ENCODE data around the gene GPS1.

The GPS1 gene

DNA sequence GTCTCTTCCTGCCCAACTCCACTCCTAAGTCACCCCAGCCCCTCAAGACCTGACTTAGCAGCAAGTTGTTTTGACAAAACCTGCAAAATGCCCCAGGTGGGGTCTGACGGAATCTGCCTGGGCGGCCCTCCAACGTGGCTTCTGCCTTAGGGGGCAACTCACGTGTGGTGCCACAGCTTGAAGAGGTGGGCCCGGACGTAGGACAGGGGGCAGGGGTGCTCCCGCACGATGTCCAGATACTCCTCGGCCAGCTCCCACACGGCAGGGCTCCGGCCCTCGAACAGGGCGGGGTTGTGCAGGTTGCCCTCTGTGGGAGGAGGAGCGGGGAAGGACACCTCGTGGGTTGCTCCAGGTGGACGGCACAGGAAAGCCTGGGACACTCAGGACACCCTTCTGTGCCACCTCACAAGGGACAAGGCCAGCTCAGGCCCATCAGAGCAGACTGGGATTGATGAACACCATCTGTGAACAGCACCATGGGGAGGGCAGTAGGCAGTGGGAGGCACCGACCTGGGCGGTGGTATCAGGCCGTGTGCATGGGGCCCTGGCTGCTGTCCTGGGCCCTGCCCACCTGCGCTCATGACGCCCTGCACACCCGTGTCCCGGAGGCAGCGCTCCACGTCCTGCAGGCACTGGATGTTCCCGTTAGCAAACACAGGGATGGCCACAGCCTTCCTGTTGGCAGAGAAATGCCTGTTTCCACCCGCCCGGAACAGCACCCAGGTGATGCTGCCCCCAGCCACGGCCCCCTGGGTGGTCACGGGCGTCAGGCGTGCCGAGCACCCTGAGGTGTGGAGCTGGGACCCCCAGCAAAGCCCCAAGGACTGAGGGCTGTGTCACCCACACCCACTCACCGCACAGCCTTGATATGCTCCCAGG lies 9.6 kb downstream of the GPS1 start:
- no peak for DNase-seq (ENCODE audit: low read depth)
- TF ChIP-seq, protein P1, sequence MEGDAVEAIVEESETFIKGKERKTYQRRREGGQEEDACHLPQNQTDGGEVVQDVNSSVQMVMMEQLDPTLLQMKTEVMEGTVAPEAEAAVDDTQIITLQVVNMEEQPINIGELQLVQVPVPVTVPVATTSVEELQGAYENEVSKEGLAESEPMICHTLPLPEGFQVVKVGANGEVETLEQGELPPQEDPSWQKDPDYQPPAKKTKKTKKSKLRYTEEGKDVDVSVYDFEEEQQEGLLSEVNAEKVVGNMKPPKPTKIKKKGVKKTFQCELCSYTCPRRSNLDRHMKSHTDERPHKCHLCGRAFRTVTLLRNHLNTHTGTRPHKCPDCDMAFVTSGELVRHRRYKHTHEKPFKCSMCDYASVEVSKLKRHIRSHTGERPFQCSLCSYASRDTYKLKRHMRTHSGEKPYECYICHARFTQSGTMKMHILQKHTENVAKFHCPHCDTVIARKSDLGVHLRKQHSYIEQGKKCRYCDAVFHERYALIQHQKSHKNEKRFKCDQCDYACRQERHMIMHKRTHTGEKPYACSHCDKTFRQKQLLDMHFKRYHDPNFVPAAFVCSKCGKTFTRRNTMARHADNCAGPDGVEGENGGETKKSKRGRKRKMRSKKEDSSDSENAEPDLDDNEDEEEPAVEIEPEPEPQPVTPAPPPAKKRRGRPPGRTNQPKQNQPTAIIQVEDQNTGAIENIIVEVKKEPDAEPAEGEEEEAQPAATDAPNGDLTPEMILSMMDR (IDR thresholded peaks at IDR 0.05; ENCODE audit: low read depth, low read length, missing control alignments): no peak

GRCh38 chr17:82062076-82062983 lies 10.6 kb downstream of the GPS1 start:
- no peak overlapping the region for H3K4me3 ChIP-seq (ENCODE audit: low read depth, low read length)
- no peak for DNase-seq (ENCODE audit: low read depth)
- TF ChIP-seq, protein P1 (IDR thresholded peaks at IDR 0.05; ENCODE audit: low read depth, low read length, missing control alignments): no peak

More for the DNA sequence above, 9.6 kb downstream of the GPS1 start:
- H3K4me3 ChIP-seq (ENCODE audit: low read depth, low read length): no peak overlapping the region

- TF ChIP-seq, protein P1 (IDR thresholded peaks at IDR 0.05; ENCODE audit: low read depth, low read length, missing control alignments): no peak
- no peak for DNase-seq (ENCODE audit: low read depth)
- H3K4me3 ChIP-seq (ENCODE audit: low read depth, low read length): no peak overlapping the region
Observed at GRCh38 chr17:82062984-82063368, 11.3 kb downstream of the GPS1 start.

DNA sequence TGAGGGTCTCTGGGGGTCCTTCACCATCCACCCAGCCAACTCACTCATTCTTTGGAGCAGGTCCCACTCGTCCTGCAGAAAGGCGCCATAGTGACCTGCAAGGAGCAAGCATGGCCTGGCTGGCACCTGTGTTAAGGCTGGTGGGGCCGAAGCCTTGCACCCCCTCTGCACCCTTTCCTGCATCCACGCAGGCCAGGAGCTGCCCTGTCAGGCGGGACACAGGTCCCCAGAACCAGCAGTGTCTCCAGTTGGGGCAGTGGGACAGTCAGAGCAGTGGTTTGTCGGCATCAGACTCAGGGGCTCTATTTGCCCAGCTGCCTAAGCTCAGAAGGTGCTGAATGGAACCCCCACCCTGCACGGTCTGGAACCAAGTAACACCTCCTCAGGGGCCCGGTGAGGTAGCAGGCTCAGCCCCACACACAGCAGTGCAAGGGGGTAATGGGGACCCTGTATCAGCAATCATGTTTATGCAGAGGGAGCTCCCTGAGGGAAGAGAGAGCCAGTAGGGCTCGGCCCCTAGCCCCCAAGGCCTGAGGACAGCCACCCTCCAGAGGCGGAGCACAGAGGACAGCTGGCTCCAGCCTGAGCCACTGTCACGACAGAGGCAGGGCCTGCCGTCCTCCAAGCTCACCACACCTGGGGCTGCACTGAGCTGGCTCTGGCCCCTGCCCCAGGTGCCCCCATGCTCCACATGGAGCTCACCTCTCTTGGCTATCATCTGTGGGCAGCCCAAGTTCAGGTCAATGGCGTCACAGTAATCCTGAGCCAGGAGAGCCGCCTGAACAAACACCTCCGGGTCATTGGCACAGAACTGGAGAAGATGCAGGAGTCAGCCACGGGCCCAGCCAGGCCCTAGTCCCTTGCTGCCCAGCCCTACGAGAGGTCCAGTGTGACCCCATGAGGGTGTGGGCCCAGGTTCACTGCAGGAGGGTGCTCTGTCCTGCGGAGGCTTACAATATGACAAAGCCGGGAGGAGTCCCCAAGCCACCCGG lies 12.0 kb downstream of the GPS1 start:
- TF ChIP-seq, protein P1 (IDR thresholded peaks at IDR 0.05; ENCODE audit: low read depth, low read length, missing control alignments): no peak
- peak overlapping the region; percentile 97; the same call in 1 of the 2 replicates for H3K4me3 ChIP-seq (ENCODE audit: low read depth, low read length)
- DNase-seq (ENCODE audit: low read depth): no peak

DNA sequence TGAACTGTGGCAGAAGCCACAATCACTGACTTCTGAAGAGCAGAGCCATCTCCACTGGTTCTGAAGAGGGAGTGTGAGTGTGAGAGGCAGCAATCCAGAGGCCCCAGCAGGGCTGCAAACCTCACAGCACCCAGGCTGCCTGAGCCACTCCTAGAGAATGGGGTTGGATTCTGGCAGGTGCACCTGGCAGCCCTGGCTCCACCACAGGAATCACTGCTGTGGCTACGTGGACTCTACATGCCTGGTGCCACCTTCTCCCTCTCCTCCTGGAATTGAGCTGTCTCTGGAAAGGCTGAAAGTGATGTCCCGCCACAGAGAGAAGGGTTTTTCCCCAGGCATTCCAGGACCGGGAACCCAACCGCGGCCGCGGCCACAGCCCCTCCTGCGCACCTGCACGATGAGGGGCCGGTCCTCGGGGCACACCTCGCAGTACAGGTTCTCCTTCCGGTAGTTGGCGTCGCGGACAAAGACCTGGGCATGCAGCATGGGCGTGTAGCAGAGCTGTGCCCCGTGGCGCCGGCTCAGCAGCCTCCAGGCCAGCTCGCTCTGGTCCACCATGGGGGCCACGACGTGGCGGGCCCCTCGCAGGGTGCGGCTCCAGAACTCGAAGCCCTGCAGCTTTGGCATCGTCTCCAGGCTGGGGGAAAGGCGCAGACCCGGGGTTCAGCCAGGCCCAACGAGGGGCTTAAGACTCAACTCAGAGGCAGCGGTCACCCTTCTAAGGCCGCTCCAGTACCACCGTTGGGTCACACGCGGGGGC lies 12.9 kb downstream of the GPS1 start:
- DNase-seq (ENCODE audit: low read depth): no peak
- TF ChIP-seq, protein P1 (IDR thresholded peaks at IDR 0.05; ENCODE audit: low read depth, low read length, missing control alignments): no peak
- peak overlapping the region; percentile 97 for H3K4me3 ChIP-seq (ENCODE audit: low read depth, low read length)
